Bronchial epithelial cell (primary cell): ENCODE results near the gene DIO1. TPM values are rescaled to one million over a fixed set of nuclear protein-coding genes. Genes with fewer than 3 reads are reported as not detected.

Experiments
- DNase-seq: peaks from one replicate; pipeline ENCODE4 v3.0.0-alpha.2; 2010; ENCODE audit warnings: low read depth
- FAIRE-seq: peaks from 2 replicates; lab custom pipeline; 2011; peaks lifted over from hg19 to GRCh38; lab: Jason Lieb, UNC
- H3K27me3 ChIP-seq: 2 replicates; pipeline ENCODE4 v1.5.1; 2011; ENCODE audit warnings: low read length; ENCODE audit not compliant: control insufficient read depth, insufficient read depth
- H3K36me3 ChIP-seq: 2 replicates; pipeline ENCODE4 v1.5.1; 2011; ENCODE audit warnings: low read length; ENCODE audit not compliant: control insufficient read depth, insufficient read depth
- H3K4me3 ChIP-seq: 2 replicates; pipeline ENCODE4 v1.5.1; 2011; ENCODE audit warnings: mild to moderate bottlenecking, low read depth, low read length, control low read depth
- CTCF ChIP-seq: IDR thresholded peaks from 2 replicates; pipeline ENCODE4 v1.5.1; 2011; ENCODE audit warnings: mild to moderate bottlenecking, moderate library complexity, low read length, control low read depth, inconsistent platforms; ENCODE audit not compliant: insufficient read depth, severe bottlenecking
- total RNA-seq: library from RNA; depleted of rRNA; stranded (reverse); fragments of >200 nt; gene quantifications from 2 replicates; pipeline ENCODE4 v1.2.1, GENCODE V29; 2014

The DIO1 gene
- total RNA-seq, 1 donor from 2014 or later: not detected

DNA sequence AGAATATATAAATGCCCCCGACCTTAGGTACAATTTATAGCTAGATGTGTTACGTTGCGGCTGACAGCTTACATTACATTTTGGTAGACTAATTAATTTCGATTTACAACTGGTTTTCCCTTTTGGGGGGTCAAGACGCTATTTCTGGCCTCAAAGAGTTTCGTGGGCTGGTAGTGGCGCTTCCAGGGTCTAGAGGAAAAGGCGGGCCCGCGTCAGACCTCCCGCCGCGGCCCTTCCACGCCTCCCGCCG lies 51.1 kb downstream of the DIO1 start:
- FAIRE-seq (no peak), DNase-seq (peak; percentile 10)
- peaks cover 4% of the 10 kb centered on the region for H3K36me3 ChIP-seq
- peak overlapping the region; percentile 96 for H3K4me3 ChIP-seq
- no peaks in the 10 kb centered on the region for H3K27me3 ChIP-seq
- no peak for TF ChIP-seq CTCF

GRCh38 chr1:53945433-53946251 lies 51.7 kb downstream of the DIO1 start, which contains the start of gene IFT25:
TSS of gene IFT25 (minus strand) at chr1:53945699. CDS start at chr1:53940082, 5,617 bp downstream.
- no peak for TF ChIP-seq CTCF
- no peak for FAIRE-seq
- Histone ChIP-seq H3K4me3 (peak within 1 kb of the TSS; percentile 96), H3K27me3 (no peaks in the 10 kb centered on the region), H3K36me3 (peaks cover 4% of the 10 kb centered on the region)
- peak; percentile 73 for DNase-seq

GRCh38 chr1:53946252-53947171 lies 52.5 kb downstream of the DIO1 start, which contains the start of gene LRRC42:
TSS of gene LRRC42 (plus strand) at chr1:53946350. CDS start at chr1:53952000, 5,650 bp downstream.
- peak; percentile 49 for TF ChIP-seq CTCF
- peaks cover 4% of the 10 kb centered on the region for H3K36me3 ChIP-seq
- H3K4me3 ChIP-seq: peak within 1 kb of the TSS; percentile 96
- FAIRE-seq (no peak), DNase-seq (no peak)
- no peaks in the 10 kb centered on the region for H3K27me3 ChIP-seq

- no peak for TF ChIP-seq CTCF
- FAIRE-seq (no peak), DNase-seq (no peak)
- H3K36me3 ChIP-seq: peaks cover 7% of the 10 kb centered on the region
- no peaks in the 10 kb centered on the region for H3K27me3 ChIP-seq
- H3K4me3 ChIP-seq: peak overlapping the region; percentile 90
Measured at GRCh38 chr1:53947172-53947907, 53.4 kb downstream of the DIO1 start.

- FAIRE-seq (no peak), DNase-seq (no peak)
- Histone ChIP-seq H3K27me3 (no peaks in the 10 kb centered on the region), H3K4me3 (no peak overlapping the region), H3K36me3 (peaks cover 7% of the 10 kb centered on the region)
- TF ChIP-seq CTCF: no peak
Measured at GRCh38 chr1:53948291-53948690, 54.3 kb downstream of the DIO1 start.
